Measurements from ENCODE around the gene SPECC1.
A peak's percentile ranks its signal among the peaks of the same experiment; 100 is the strongest.
"Not testable (repeated sequence)": the region's sequence is repeated elsewhere in the genome, so short reads cannot be mapped to it uniquely, and the experiment has no call there.

The SPECC1 gene

GRCh38 chr17:20012017-20012536 is 2.9 kb downstream of the SPECC1 start:
- no peak for DNase-seq

GRCh38 chr17:20016475-20016992 is 7.4 kb downstream of the SPECC1 start:
- not testable (repeated sequence) for DNase-seq

DNA sequence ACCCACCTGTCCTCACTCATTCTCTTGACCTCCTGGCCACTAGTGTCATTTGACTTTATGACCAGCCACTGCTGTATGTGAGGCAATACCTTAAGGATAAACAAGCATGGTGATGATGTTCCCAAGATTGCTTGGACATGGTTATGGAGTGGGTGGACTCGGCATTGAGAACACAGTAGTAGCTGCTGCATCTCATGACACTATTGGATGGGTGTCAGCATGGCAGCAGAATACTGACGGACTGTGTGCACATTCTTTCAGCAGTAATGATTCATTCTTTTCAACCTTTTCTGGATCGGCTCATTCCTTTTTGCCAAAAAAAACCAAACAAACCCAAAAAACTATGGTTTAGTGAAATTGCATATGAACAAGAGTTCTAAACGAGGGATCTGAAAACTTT is 13.5 kb downstream of the SPECC1 start:
- no peak for DNase-seq

DNA sequence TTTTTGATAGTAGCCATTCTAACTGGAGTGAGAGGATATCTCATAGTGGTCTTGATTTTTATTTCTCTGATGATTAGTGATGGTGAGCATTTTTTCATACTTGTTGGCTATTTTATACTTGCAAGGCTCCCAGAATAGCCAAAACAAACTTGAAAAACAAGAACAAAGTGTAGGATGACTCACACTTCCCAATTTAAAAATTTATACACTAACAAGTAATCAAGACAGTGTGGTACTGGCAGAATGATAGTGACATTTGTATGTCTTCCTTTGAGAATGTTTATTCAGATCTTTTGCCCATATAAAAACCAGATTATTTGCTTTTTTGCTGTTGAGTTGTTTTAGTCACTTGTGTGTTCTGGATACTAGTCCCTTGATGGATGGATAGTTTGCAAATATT is 17.8 kb downstream of the SPECC1 start:
- DNase-seq, result no peak

DNA sequence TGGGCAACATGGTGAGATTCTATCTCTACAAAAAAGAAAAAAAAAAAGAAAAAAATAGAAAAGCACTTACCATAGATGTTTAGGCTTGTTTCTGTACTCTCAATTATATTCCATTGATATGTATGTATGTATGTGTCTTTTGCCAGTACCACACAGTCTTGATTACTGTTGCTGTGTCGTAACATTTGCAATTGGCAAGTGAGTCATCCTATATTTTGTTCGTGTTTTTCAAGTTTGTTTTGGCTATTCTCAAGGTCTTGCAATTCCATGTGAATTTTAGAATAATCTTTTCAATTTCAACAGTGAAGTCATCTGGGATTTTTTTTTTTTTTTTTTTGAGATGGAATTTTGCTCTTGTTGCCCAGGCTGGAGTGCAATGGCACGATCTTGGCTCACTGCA is 19.3 kb downstream of the SPECC1 start:
- DNase-seq, result peak; percentile 30 to 41

DNA sequence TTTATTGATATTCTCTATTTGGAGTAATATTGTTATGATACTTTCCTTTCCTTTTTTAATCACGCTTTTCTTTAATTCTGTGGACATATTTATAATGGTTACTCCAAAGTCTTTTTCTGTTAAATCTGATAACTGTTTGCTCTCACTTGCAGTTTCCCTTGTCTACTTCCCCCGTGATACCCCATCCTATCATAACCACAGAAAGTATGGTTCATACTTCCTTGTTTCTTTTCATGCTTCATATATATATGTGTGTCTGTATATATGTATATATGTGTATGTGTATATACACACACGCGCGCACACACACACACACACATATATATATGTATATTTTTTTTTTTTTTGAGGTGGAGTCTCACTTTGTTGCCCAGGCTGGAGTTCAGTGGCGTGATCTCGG is 23.5 kb downstream of the SPECC1 start:
- peak; percentile 24 to 29 for DNase-seq

DNA sequence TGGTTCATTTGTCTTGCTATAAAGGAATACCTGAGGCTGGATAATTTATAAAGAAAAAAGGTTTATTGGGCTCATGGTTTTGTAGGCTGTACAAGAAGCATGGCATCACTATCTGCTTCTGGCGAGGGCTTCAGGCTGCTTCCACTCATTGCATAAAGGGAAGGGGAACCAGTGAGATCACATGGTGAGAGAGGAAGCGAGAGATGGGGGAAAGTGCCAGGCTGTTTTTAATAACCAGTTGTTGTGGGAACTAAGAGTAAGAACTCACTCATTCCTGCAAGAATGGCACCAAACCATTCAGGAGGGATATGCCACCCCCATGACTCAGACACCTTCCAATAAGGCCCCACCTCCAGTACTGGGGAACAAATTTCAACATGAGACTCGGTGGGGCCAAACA is 24.3 kb downstream of the SPECC1 start:
- DNase-seq, result no peak

- no peak for DNase-seq
Measured at GRCh38 chr17:20035501-20035900, 26.3 kb downstream of the SPECC1 start.

DNA sequence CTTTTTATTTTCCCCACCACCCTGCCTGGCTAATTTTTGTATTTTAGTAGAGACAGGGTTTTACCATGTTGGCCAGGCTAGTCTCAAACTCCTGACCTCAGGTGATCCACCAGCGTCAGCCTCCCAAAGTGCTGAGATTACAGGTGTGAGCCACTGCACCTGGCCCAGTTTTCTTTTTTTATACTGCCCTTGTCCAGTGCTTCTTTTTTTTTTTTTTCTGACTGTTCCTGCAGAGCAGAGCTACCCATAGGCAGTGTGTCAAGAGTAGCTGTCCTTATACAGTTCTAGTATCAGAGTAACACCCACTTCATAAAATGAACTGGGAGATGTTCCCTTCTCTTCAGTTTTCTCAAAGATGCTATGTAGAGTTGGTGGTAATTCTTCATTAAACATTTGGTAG is 28.1 kb downstream of the SPECC1 start:
- DNase-seq, result not testable (repeated sequence)

DNA sequence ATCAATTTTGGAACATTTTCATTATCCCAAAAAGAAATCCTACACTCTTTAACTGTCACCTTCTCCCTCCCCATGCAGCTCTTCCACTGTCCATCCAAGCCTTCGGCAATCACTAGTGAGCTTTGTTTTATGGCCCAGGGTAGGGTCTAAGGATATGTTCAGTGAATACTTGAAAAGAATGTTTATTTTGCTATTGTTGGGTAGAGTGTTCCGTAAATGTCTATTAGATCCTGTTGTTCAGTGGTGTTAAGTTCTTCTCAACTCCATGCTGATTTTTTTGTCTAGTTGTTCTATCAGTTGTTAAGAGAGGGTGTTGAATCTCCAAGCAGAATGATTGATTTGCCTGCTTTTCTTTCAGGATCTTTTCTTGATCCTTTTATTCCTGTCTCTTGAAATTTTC is 29.9 kb downstream of the SPECC1 start:
- no peak for DNase-seq

DNA sequence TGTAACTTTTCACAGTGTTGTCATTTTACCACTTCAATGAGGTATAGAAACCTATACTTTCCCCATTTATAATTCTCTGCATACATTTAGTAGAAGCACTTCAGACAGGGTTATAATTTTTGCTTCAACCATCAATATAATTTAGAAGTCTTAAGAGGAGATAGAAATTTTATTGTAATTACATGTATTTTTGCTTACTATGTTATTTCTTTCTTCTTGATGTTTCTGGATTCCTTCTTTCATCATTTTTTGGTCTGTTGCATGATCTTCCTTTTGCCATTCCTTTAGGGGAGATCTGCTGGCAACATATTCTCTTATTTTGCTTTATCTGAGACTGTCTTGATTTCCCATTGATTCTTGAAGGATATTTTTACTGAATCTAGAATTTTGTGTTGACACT is 31.1 kb downstream of the SPECC1 start:
- no peak for DNase-seq

DNA sequence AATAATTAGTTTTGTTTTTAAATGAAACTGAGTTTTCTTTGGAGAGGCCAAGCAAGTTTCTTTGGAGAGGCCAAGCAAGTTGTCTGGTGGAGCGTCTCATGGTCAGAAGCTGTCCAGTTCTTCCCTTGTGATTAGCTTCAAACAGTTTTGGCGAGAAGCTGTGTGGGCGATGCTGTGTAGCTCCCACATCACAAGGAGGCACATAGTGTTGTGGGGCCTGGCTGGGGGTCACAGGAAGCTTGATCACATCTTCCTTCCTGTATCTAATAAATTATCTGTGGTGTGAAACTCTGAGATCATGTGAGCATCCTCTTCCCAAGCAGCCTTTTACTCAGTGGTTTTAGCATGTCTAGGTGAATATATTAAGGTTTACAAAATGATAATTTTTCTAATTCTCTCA is 33.9 kb downstream of the SPECC1 start:
- no peak for DNase-seq

DNA sequence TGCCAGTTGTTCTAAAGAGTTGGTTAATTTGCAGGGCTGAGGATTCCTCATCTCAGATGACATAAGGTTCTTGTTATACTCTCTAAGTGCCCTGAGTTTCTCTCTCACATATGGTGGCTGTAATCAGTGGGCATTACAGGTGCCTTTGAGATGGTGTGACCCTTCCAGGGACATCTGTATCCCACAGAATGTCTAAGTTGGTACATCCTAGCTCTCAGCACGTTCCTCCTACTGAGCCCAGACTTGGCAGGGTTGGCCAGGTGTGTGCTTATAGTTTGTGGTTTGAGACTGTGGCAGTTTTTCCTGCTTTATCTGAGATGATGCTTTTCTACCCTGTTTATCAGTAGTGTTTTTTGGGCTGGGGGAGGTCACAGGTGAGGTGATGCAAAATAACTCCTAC is 36.3 kb downstream of the SPECC1 start:
- DNase-seq, result no peak

GRCh38 chr17:20046629-20047028 is 37.5 kb downstream of the SPECC1 start:
- DNase-seq, result no peak

GRCh38 chr17:20051624-20052023 is 42.5 kb downstream of the SPECC1 start:
- no peak for DNase-seq

DNA sequence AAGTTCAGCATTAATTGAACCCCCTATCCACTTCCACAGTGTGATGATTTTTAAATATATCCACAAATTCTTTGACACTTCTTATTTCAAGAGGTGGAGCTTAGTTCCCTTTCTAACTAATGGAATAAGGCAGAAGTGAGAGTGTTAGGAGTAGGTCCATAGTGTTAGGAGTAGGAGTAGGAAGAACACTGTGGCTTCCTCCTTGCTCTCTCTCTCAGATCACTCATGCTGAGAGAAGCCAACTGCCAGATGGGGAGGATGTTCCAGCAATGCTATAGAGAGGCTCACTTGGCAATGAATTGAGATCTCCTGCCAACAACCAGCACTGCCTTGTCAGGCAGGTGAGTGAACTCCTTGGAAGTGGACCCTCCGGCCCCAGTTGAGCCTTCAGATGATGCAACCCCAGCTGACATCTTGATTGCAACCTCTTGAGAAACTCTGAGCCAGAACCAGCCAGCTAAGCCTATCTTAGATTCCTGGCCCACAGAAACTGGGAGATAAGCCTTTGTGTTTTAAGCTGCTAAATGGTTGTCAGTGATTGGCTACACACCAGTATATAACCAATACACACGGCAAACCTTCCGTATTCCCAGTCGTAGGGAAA is 44.3 kb downstream of the SPECC1 start:
- no peak for DNase-seq

GRCh38 chr17:20059728-20060188 is 50.6 kb downstream of the SPECC1 start:
- DNase-seq, result peak in 1 of 2 experiments; percentile 22

DNA sequence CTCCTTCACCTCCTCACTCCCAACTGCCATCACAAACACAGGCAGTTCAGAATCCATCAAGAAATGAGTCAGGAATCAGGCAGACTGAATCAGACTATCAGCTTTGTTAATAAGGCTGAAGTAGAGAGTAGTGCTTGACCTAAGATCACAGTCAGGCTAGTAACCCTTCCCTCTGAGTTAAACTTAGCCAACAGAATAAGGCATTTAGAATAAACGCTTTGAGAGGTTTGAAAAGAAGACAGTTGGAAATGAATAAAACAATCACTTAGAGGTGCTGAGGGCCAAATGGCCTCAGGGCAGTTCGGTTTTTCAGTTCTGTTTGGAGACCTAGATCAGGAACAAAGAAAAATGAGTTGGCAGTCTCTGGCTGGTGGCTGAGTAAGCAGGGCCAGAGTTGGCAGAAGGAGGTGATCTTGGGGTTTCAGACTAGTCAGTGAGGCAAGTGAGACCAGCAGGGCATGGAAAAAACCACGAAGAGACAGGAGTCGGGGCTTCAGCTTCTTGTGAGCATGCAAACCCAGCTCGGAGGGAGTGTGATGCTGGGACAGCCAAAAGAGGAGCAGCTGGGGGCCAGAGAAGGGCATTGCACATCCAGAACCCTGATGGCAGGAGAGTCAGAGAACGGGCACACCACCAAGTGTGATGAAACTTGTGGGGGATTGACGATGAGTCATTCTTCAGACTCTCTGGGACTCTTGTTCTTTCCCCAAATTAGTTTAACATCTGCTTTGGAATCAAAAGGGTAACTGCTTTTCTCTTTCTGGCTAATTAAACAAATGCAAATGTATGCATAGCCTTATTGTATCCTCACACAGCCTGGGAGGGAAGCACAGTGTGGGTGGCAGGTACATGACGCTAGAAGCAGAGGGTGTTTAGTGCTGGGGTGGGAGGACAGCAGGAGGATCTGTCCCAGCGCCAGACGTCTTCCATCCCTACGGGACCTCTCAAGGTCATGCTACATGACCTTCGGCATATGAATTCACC is 54.8 kb downstream of the SPECC1 start:
- peak; percentile 97 to 98 for DNase-seq

GRCh38 chr17:20066253-20066652 is 57.1 kb downstream of the SPECC1 start:
- DNase-seq, result no peak

DNA sequence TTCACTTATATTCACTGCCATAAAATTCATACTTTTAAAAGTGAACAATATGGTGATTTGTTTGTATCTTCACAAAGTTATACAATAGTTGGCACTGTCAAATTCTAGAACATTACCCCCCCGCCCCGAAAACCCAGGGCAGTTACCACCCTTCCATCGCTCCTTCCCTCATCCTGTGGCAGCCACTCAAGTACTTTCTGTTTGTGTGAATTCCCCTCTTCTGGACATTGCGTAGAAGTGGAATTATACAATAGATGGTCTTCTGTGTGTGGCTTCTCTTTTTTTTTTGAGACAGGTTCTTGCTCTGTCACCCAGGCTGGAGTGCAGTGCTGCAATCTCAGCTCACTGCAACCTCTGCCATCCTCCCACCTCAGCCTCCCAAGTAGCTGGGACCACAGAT is 58.6 kb downstream of the SPECC1 start:
- DNase-seq, result no peak

DNA sequence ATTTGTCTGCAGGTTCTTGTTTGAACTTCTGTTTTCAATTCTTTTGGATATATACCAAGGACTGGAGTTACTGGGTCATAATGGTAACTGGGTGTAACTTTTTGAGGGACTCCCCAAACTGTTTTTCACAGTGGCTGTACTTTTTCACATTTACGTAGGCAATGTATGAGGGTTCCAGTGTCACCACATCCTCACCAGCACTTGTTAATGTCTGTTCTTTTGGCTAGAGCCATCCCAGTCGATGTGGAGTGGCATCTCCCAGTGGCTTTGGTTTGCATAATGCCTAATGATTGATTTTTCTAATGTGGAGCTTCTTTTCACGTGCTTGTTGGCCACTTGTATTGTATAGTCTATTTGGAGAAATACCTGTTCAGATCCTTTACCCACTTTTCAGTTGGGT is 59.3 kb downstream of the SPECC1 start:
- DNase-seq, result no peak

GRCh38 chr17:20071824-20072691 is 62.9 kb downstream of the SPECC1 start:
- DNase-seq, result no peak

DNA sequence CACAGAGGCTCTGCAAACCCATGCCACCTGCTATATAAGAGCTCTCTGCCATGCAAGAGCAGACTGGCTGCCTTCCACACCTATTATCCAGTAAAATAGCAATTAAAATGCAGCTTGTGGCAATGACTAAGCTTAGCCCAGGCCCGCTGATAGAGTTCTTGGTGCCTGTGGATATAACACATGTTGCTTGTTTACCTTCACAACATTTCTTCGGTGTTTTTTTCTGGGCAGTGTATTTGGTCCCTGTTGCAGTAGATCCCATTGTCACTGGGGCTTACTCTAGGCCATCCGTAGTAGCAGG is 63.5 kb downstream of the SPECC1 start:
- no peak for DNase-seq
